NCI-H345 (cell line): ENCODE measurements around the gene SCN10A.
A peak's percentile ranks its signal among the peaks of the same experiment; 100 is the strongest.

Source experiments
- DNase-seq: peaks from one replicate; lab custom pipeline; 2025; lab: John Stamatoyannopoulos, UW

Gene SCN10A

GRCh38 chr3:38816026-38816425, at the start of gene SCN10A:
SCN10A (minus strand) TSS chr3:38816217; CDS start chr3:38794010, 22,207 bp downstream.
- no peak for DNase-seq

GRCh38 chr3:38853011-38853410, 37.0 kb upstream of the SCN10A start:
- no peak for DNase-seq

- peak; percentile 18 for DNase-seq
These were observed 27.9 kb upstream of the SCN10A start for GRCh38 chr3:38843898-38844297.

GRCh38 chr3:38842266-38842965, 26.4 kb upstream of the SCN10A start:
- no peak for DNase-seq

- DNase-seq, result no peak
These were observed 25.0 kb upstream of the SCN10A start for GRCh38 chr3:38840987-38841386.

- DNase-seq, result no peak
These were observed 21.3 kb upstream of the SCN10A start for GRCh38 chr3:38837358-38837757.

- no peak for DNase-seq
These were observed 20.5 kb upstream of the SCN10A start for GRCh38 chr3:38836561-38836960.

- DNase-seq, result no peak
These were observed 19.9 kb upstream of the SCN10A start for GRCh38 chr3:38835939-38836338.

GRCh38 chr3:38834717-38835116, 18.7 kb upstream of the SCN10A start:
- DNase-seq, result no peak

- no peak for DNase-seq
These were observed 18.1 kb upstream of the SCN10A start for GRCh38 chr3:38834110-38834509.

GRCh38 chr3:38829404-38829803, 13.4 kb upstream of the SCN10A start:
- no peak for DNase-seq

- no peak for DNase-seq
These were observed 12.7 kb upstream of the SCN10A start for GRCh38 chr3:38828681-38829080.

- DNase-seq, result no peak
These were observed 11.8 kb upstream of the SCN10A start for GRCh38 chr3:38827791-38828190.

- DNase-seq, result no peak
These were observed 10.0 kb upstream of the SCN10A start for GRCh38 chr3:38826001-38826400.

- DNase-seq, result no peak
These were observed 8.3 kb upstream of the SCN10A start for GRCh38 chr3:38824349-38824748.

GRCh38 chr3:38823722-38824121, 7.7 kb upstream of the SCN10A start:
- DNase-seq, result no peak

- DNase-seq, result no peak
These were observed 7.2 kb upstream of the SCN10A start for GRCh38 chr3:38823186-38823585.

- no peak for DNase-seq
These were observed 4.2 kb downstream of the SCN10A start for GRCh38 chr3:38811822-38812221.

- no peak for DNase-seq
These were observed 10.1 kb downstream of the SCN10A start for GRCh38 chr3:38805765-38806386.

- DNase-seq, result no peak
These were observed 11.0 kb downstream of the SCN10A start for GRCh38 chr3:38805004-38805403.

GRCh38 chr3:38800511-38800910, 15.5 kb downstream of the SCN10A start:
- DNase-seq, result no peak

- no peak for DNase-seq
These were observed 22.3 kb downstream of the SCN10A start for GRCh38 chr3:38793721-38794120.

GRCh38 chr3:38792983-38793382, 23.0 kb downstream of the SCN10A start:
- DNase-seq, result no peak

GRCh38 chr3:38782148-38782547, 33.9 kb downstream of the SCN10A start:
- no peak for DNase-seq
